Caco-2 (cell line): Measurements from ENCODE around the gene DNAJC1. TPM values are rescaled to one million over a fixed set of nuclear protein-coding genes. Genes with fewer than 3 reads are reported as not detected.
"Not testable (repeated sequence)": the region's sequence is repeated elsewhere in the genome, so short reads cannot be mapped to it uniquely, and the experiment has no call there.

Experiments used
- BruUV-seq: library from RNA; stranded (reverse); fragments of 400-500 nt; replicated peaks from 2 replicates; lab custom pipeline; 2021; lab: Mats Ljungman, UMichigan
- CTCF ChIA-PET: fragments of 300-600 bp; sonication (Branson Sonifier 250); formaldehyde crosslinking; loops from one replicate; lab custom pipeline; 2022; ENCODE audit warnings: antibody characterized with exemption; lab: Charles Lee
- POLR2A ChIA-PET: fragments of 300-600 bp; sonication (Branson Sonifier 250); formaldehyde crosslinking; loops from one replicate; lab custom pipeline; 2022; ENCODE audit warnings: antibody characterized with exemption; lab: Charles Lee
- DNase-seq, 2 experiments: peaks; one replicate each; pipeline versions ENCODE4 v3.0.0 to v3.0.0-alpha.2; 2020 to 2022
- H3K27me3 ChIP-seq: replicated peaks from 2 replicates; pipeline ENCODE4 v1.6.0; 2011; ENCODE audit warnings: low read length; ENCODE audit not compliant: control insufficient read depth, insufficient read depth
- H3K36me3 ChIP-seq: 2 replicates; pipeline ENCODE4 v1.5.1; 2011; ENCODE audit warnings: low read length; ENCODE audit not compliant: control insufficient read depth, insufficient read depth
- H3K4me1 ChIP-seq: fragments of 250-450 bp; sonication (Bioruptor Pico); 2 replicates; pipeline ENCODE4 v1.5.1; 2020; ENCODE audit warnings: mild to moderate bottlenecking
- H3K4me3 ChIP-seq: 2 replicates; pipeline ENCODE4 v1.5.1; 2011; ENCODE audit warnings: low read depth, mild to moderate bottlenecking, control low read depth, low read length
- H3K9me3 ChIP-seq: fragments of 250-450 bp; sonication (Bioruptor Pico); 2 replicates; pipeline ENCODE4 v1.5.1; 2020; ENCODE audit warnings: mild to moderate bottlenecking, moderate library complexity
- H3K27ac Mint-ChIP-seq: one replicate; pipeline ENCODE4 v1.8.0; 2022; ENCODE audit warnings: mixed read lengths; ENCODE audit not compliant: unreplicated experiment
- H3K27me3 Mint-ChIP-seq: one replicate; pipeline ENCODE4 v1.8.0; 2022; ENCODE audit warnings: mixed read lengths; ENCODE audit not compliant: insufficient read depth, unreplicated experiment
- H3K36me3 Mint-ChIP-seq: one replicate; pipeline ENCODE4 v1.8.0; 2022; ENCODE audit warnings: mild to moderate bottlenecking, mixed read lengths; ENCODE audit not compliant: insufficient read depth, unreplicated experiment
- H3K4me1 Mint-ChIP-seq: one replicate; pipeline ENCODE4 v1.8.0; 2022; ENCODE audit warnings: low read depth, mixed read lengths; ENCODE audit not compliant: unreplicated experiment
- H3K4me3 Mint-ChIP-seq: one replicate; pipeline ENCODE4 v1.8.0; 2022; ENCODE audit warnings: mild to moderate bottlenecking, moderate library complexity, mixed read lengths; ENCODE audit not compliant: unreplicated experiment
- H3K9me3 Mint-ChIP-seq: one replicate; pipeline ENCODE4 v1.8.0; 2022; ENCODE audit warnings: mixed read lengths; ENCODE audit not compliant: unreplicated experiment
- CTCF ChIP-seq, 2 experiments: fragments of 200-600 bp in 1 of 2; IDR thresholded peaks; 1 replicate in 1 of 2; 2 replicates in 1 of 2; pipeline versions ENCODE4 v1.5.1 to v1.8.0; 2011 to 2022; ENCODE audit warnings: antibody characterized with exemption in 1 of 2, control low read depth in 1 of 2, inconsistent platforms in 1 of 2, low read depth in 1 of 2, low read length in 1 of 2, mild to moderate bottlenecking in 1 of 2, moderate library complexity in 1 of 2; ENCODE audit not compliant: insufficient read depth in 1 of 2, severe bottlenecking in 1 of 2, unreplicated experiment in 1 of 2
- intact Hi-C: fragments of 100-400 bp; cut with micrococcal nuclease; formaldehyde crosslinking; loops from one replicate; pipeline ENCODE4 v1.10.0; 2022; ENCODE audit not compliant: unreplicated experiment
- total RNA-seq: library from RNA; stranded (reverse); gene quantifications from 2 replicates; pipeline ENCODE4 v1.2.3, GENCODE V29; 2022

Gene DNAJC1
- total RNA-seq, 1 experiment from 2014 or later, result 50.7 TPM

GRCh38 chr10:21870849-21871248 lies 132.7 kb downstream of the DNAJC1 start:
- POLR2A ChIA-PET, result no interaction called here
- H3K27me3 ChIP-seq, result no peaks in the 10 kb centered on the region
- H3K4me3 Mint-ChIP-seq, result no peak overlapping the region
- H3K36me3 Mint-ChIP-seq, result peaks cover 11% of the 10 kb centered on the region
- no TSS peak for BruUV-seq
- no peaks in the 10 kb centered on the region for H3K4me1 ChIP-seq
- H3K27me3 Mint-ChIP-seq, result no peaks in the 10 kb centered on the region
- no peak for DNase-seq
- intact Hi-C loops, result no loop called here
- H3K4me3 ChIP-seq, result no peak overlapping the region
- H3K9me3 ChIP-seq, result peaks cover 25% of the 10 kb centered on the region
- TF ChIP-seq CTCF (IDR thresholded peaks at IDR 0.05; ENCODE audit: insufficient read depth in 1 of 2, low read depth in 1 of 2, low read length in 1 of 2, severe bottlenecking in 1 of 2, unreplicated experiment in 1 of 2), result no peak
- no peak overlapping the region for H3K27ac Mint-ChIP-seq
- CTCF ChIA-PET, result no interaction called here
- no peaks in the 10 kb centered on the region for H3K4me1 Mint-ChIP-seq
- H3K9me3 Mint-ChIP-seq, result peaks cover 23% of the 10 kb centered on the region
- H3K36me3 ChIP-seq, result no peaks in the 10 kb centered on the region

GRCh38 chr10:21869087-21869486 lies 134.4 kb downstream of the DNAJC1 start:
- POLR2A ChIA-PET, H3K4me1 Mint-ChIP-seq, DNase-seq, intact Hi-C loops, H3K27me3 Mint-ChIP-seq, BruUV-seq, H3K27ac Mint-ChIP-seq, H3K4me3 Mint-ChIP-seq, H3K36me3 ChIP-seq, H3K4me3 ChIP-seq, H3K4me1 ChIP-seq, CTCF ChIA-PET, H3K27me3 ChIP-seq: not testable (repeated sequence)
- peaks cover 22% of the 10 kb centered on the region for H3K9me3 Mint-ChIP-seq
- peaks cover 22% of the 10 kb centered on the region for H3K9me3 ChIP-seq
- peaks cover 11% of the 10 kb centered on the region for H3K36me3 Mint-ChIP-seq

GRCh38 chr10:21860718-21861117 lies 142.8 kb downstream of the DNAJC1 start:
- Mint-ChIP-seq H3K9me3 (no peaks in the 10 kb centered on the region), H3K27ac (no peak overlapping the region), H3K27me3 (no peaks in the 10 kb centered on the region), H3K4me3 (no peak overlapping the region), H3K4me1 (no peaks in the 10 kb centered on the region), H3K36me3 (no peaks in the 10 kb centered on the region)
- H3K9me3 ChIP-seq, result no peaks in the 10 kb centered on the region
- H3K36me3 ChIP-seq, result no peaks in the 10 kb centered on the region
- intact Hi-C loops, result no loop called here
- CTCF ChIA-PET, result no interaction called here
- no peak for DNase-seq
- H3K4me1 ChIP-seq, result no peaks in the 10 kb centered on the region
- H3K4me3 ChIP-seq, result no peak overlapping the region
- TF ChIP-seq CTCF (IDR thresholded peaks at IDR 0.05; ENCODE audit: insufficient read depth in 1 of 2, low read depth in 1 of 2, low read length in 1 of 2, severe bottlenecking in 1 of 2, unreplicated experiment in 1 of 2), result no peak
- POLR2A ChIA-PET, result no interaction called here
- no TSS peak for BruUV-seq
- H3K27me3 ChIP-seq, result no peaks in the 10 kb centered on the region

GRCh38 chr10:21858455-21858854 lies 145.1 kb downstream of the DNAJC1 start:
- no peak overlapping the region for H3K27ac Mint-ChIP-seq
- H3K4me1 Mint-ChIP-seq, result no peaks in the 10 kb centered on the region
- no peak for TF ChIP-seq CTCF (IDR thresholded peaks at IDR 0.05; ENCODE audit: insufficient read depth in 1 of 2, low read depth in 1 of 2, low read length in 1 of 2, severe bottlenecking in 1 of 2, unreplicated experiment in 1 of 2)
- POLR2A ChIA-PET, result no interaction called here
- no peaks in the 10 kb centered on the region for H3K36me3 Mint-ChIP-seq
- Histone ChIP-seq H3K9me3 (no peaks in the 10 kb centered on the region), H3K4me3 (no peak overlapping the region), H3K36me3 (no peaks in the 10 kb centered on the region), H3K4me1 (no peaks in the 10 kb centered on the region), H3K27me3 (no peaks in the 10 kb centered on the region)
- H3K27me3 Mint-ChIP-seq, result no peaks in the 10 kb centered on the region
- CTCF ChIA-PET, result no interaction called here
- no TSS peak for BruUV-seq
- H3K4me3 Mint-ChIP-seq, result no peak overlapping the region
- no peaks in the 10 kb centered on the region for H3K9me3 Mint-ChIP-seq
- DNase-seq, result no peak
- intact Hi-C loops, result no loop called here
